Stimulated activated CD8-positive, alpha-beta memory T cell treated with anti-CD3 and anti-CD28 coated beads, Interleukin-4, amount 100 ng/mL, for 24 hours (primary cell): Measurements from ENCODE around the gene CD248.
"Not testable (repeated sequence)": the region's sequence is repeated elsewhere in the genome, so short reads cannot be mapped to it uniquely, and the experiment has no call there.

Experiments
- DNase-seq: peaks from one replicate; pipeline ENCODE4 v3.0.0-alpha.2; 2020; ENCODE audit warnings: low read depth

CD248 gene

GRCh38 chr11:66313321-66314185 lies 3.3 kb downstream of the CD248 start:
- DNase-seq = no peak

DNA sequence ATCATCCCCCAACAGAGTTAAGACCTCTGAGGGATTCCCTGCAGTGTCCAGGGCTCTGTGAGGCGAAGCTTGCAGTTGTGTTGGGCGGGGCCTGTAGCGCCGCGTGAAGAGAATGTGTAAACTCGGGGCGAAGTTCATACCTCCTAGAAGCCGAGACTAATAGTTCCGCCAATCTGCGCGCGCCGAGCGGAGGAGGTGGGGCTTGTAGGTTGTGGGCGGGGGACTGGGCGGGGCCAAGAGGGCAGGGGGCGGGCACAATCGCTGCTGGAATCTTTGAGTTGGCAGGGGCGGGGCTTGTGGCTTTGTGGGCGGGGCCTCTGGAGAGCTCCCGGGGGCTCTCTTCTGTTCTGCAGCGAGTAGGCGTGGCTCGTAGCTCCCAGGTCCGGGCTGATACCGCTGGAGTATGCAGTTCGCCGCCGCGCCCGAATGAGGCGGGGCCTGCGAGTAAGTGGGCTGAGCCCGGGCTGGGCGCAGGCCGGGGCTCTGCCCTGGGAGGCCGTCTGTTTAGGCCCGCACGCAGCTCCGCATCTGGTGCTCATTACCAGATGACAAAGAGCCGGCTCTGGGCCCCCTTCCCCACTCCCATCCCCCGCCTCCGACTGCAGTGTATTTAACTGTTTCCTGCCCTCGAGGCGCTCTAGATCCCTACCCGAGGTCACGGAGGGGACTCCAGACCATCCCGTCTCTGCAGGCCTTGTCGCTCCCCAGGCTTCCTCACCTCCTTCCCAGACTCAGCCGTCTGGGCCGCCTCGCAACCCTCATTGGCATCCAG lies 4.1 kb downstream of the CD248 start:
- DNase-seq = peak; percentile 96

GRCh38 chr11:66311965-66312548 lies 4.8 kb downstream of the CD248 start:
- DNase-seq = peak; percentile 93

GRCh38 chr11:66311470-66311964 lies 5.3 kb downstream of the CD248 start:
- no peak for DNase-seq

DNA sequence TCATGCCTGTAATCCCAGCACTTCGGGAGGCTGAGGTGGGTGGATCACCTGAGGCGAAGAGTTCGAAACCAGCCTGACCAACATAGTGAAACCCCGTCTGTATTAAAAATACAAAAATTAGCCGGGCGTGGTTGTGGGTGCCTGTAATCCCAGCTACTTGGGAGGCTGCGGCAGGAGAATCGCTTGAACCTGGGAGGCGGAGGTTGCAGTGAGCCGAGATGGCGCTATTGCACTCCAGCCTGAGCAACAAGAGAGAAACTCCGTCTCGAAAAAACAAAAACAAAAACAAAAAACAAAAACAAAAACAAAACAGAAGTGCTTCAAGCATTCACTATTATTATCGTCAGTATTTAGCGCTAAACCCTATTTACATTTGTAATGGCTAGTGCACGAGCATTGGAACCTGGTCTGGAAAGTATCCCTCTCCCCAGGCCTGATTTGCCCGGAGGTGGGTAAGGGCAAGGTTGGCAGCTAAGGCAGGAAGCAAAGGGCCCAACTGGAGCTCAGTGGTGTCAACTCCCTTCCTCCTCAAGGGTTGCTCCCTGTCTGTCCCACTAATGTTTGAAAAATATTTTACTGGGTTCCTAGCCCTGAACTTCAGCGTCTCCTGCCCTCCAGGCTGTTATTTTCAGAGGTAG lies 5.9 kb downstream of the CD248 start:
- DNase-seq = not testable (repeated sequence)

GRCh38 chr11:66310324-66310723 lies 6.5 kb downstream of the CD248 start:
- no peak for DNase-seq

DNA sequence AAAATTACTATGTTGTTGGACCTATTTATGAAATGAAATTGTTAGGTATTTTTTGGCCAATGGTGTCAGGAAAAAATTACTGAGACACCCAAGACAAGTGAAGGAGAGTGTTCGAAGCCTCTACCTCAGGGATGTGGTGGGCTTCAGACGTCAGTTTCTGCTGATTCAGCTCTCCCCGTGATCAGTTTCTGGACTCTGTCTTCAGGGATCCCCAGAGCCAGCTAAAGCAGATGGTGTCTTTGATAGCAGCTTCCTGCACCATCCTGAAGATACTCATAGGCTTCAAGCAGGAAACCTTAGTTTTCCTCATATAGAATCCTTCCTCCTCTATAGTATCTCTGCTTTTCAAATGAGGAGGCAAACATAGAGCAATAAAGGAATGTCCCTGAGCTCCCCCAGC lies 7.4 kb downstream of the CD248 start:
- DNase-seq = no peak

DNA sequence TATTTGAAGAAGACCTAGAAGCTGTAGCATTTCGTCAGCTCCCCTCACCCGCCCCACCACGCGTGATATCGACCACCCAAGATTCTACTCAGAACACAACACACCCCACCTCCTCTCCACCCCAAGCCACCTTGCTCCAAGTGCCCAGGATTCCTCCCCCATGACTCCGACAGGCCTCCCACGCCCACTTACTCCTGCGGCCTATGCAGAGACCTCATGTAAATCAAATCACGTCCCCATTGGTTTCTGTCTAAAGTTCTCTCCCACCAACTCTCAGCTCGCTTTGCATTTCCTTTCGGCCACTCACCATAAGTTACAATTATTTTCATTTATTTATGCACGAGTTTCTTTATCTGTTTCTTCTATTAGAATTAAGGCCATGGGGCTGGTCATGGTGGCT lies 14.2 kb downstream of the CD248 start:
- DNase-seq = no peak

- DNase-seq = no peak
Measured at GRCh38 chr11:66299186-66299585, 17.7 kb downstream of the CD248 start.

- no peak for DNase-seq
Measured at GRCh38 chr11:66297610-66298009, 19.2 kb downstream of the CD248 start.

GRCh38 chr11:66294626-66295620 lies 21.9 kb downstream of the CD248 start:
- DNase-seq = no peak

- DNase-seq = no peak
Measured at GRCh38 chr11:66293777-66294625, 22.8 kb downstream of the CD248 start.

- DNase-seq = no peak
Measured at GRCh38 chr11:66293352-66293751, 23.5 kb downstream of the CD248 start.

- no peak for DNase-seq
Measured at GRCh38 chr11:66292543-66293332, 24.1 kb downstream of the CD248 start.

- no peak for DNase-seq
Measured at GRCh38 chr11:66291706-66292542, 24.9 kb downstream of the CD248 start, which contains the start of gene TMEM151A. Gene TMEM151A (plus strand): TSS chr11:66291894. CDS start chr11:66292014, 120 bp downstream.

DNA sequence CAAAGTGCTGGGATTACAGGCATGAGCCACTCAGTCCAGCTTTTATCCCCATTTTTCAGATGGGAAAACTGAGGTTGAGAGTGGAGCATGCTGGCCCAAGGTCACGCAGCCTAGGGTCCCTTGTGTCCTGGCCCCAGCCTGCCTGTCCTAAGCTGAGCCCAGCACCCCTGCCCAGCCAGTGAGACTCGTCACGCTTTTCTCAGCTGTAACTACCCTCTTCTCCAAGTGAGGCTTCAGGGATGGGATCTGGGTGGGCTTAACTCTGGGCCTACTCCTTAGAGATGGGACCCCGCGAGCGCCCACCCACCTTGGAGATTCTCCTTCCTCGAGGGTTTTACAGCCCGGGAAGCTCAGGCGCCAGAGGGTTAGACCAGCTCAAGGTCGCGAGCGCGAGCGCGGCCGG lies 25.5 kb downstream of the CD248 start:
- DNase-seq = no peak

- DNase-seq = no peak
Measured at GRCh38 chr11:66290330-66290621, 26.6 kb downstream of the CD248 start.
